Subcutaneous adipose tissue (tissue), 4 donors: Measurements from ENCODE around the gene POLR1B. TPM values are rescaled to one million over a fixed set of nuclear protein-coding genes. Genes with fewer than 3 reads are reported as not detected.

Experiments used
- CTCF ChIP-seq: fragments of 450-650 bp; IDR thresholded peaks from one replicate; pipeline ENCODE4 v1.5.1; 2016; ENCODE audit warnings: low read depth, mild to moderate bottlenecking, control low read depth, antibody characterized with exemption, moderate library complexity
- total RNA-seq, 4 donors: library from RNA; depleted of rRNA; stranded (reverse); fragments of >200 nt; gene quantifications; one replicate each; pipeline ENCODE4 v1.1.0, GENCODE V29; 2016

POLR1B gene
- total RNA-seq, 4 donors from 2014 or later: 8.8 to 18.3 (median 12.9) TPM

- no peak for TF ChIP-seq CTCF
Observed at GRCh38 chr2:112614201-112614840, 72.1 kb downstream of the POLR1B start.

GRCh38 chr2:112615051-112615450 lies 72.8 kb downstream of the POLR1B start:
- TF ChIP-seq CTCF: no peak

- TF ChIP-seq CTCF: no peak
Observed at GRCh38 chr2:112618383-112618782, 76.1 kb downstream of the POLR1B start.

GRCh38 chr2:112621790-112622527 lies 79.7 kb downstream of the POLR1B start:
- no peak for TF ChIP-seq CTCF

- no peak for TF ChIP-seq CTCF
Observed at GRCh38 chr2:112622528-112622849, 80.2 kb downstream of the POLR1B start.

- no peak for TF ChIP-seq CTCF
Observed at GRCh38 chr2:112623913-112624777, 81.9 kb downstream of the POLR1B start.
